H1 (cell line): ENCODE results near the gene TRPC4. TPM values are rescaled to one million over a fixed set of nuclear protein-coding genes. Genes with fewer than 3 reads are reported as not detected.

ENCODE experiments used
- CTCF ChIA-PET: fragments of 300-600 bp; sonication (Branson Sonifier 250); formaldehyde crosslinking; loops from one replicate; lab custom pipeline; 2021; ENCODE audit not compliant: partially characterized antibody; lab: Charles Lee
- POLR2A ChIA-PET: fragments of 300-600 bp; sonication (Branson Sonifier 250); formaldehyde crosslinking; loops from one replicate; lab custom pipeline; 2021; ENCODE audit warnings: inconsistent platforms; ENCODE audit not compliant: partially characterized antibody; lab: Charles Lee
- DNase-seq, 2 experiments: peaks; one replicate each; pipeline versions ENCODE4 v3.0.0 to v3.0.0-alpha.2; 2010 to 2022; ENCODE audit warnings: low spot score in 2 of 2, low read depth in 1 of 2, mixed read lengths in 1 of 2
- FAIRE-seq: peaks from 2 replicates; lab custom pipeline; 2011; peaks lifted over from hg19 to GRCh38; lab: Jason Lieb, UNC
- H2AFZ ChIP-seq: 2 replicates; pipeline ENCODE4 v1.8.1; 2012; ENCODE audit warnings: low read length, inconsistent platforms
- H2AK5ac ChIP-seq: 2 replicates; pipeline ENCODE4 v1.6.1; 2013; ENCODE audit warnings: low read depth, low read length
- H2BK120ac ChIP-seq: replicated peaks from 2 replicates; pipeline ENCODE3; 2013; ENCODE audit warnings: low read depth, low read length, inconsistent platforms
- H2BK12ac ChIP-seq: 2 replicates; pipeline ENCODE4 v1.6.1; 2013; ENCODE audit warnings: low read depth, low read length
- H2BK15ac ChIP-seq: 2 replicates; pipeline ENCODE4 v1.6.1; 2013; ENCODE audit warnings: low read length
- H2BK20ac ChIP-seq: 2 replicates; pipeline ENCODE4 v1.6.1; 2013; ENCODE audit warnings: low read length
- H2BK5ac ChIP-seq: 2 replicates; pipeline ENCODE4 v1.6.1; 2013; ENCODE audit warnings: low read depth, low read length
- H3K14ac ChIP-seq: 2 replicates; pipeline ENCODE4 v1.6.1; 2013; ENCODE audit warnings: inconsistent platforms; ENCODE audit not compliant: insufficient read length
- H3K18ac ChIP-seq: 2 replicates; pipeline ENCODE4 v1.6.1; 2013; ENCODE audit warnings: low read length; ENCODE audit errors: extremely low read depth
- H3K23ac ChIP-seq: 2 replicates; pipeline ENCODE4 v1.6.1; 2013; ENCODE audit warnings: inconsistent platforms; ENCODE audit not compliant: insufficient read length
- H3K23me2 ChIP-seq: 2 replicates; pipeline ENCODE4 v1.6.1; 2013; ENCODE audit warnings: low read depth, low read length
- H3K27ac ChIP-seq: 2 replicates; pipeline ENCODE4 v1.6.1; 2011; ENCODE audit warnings: low read depth, low read length, inconsistent platforms
- H3K27me3 ChIP-seq, 4 experiments: replicated peaks in 1 of 4; 1 replicate in 1 of 4; 2 replicates in 3 of 4; pipeline versions ENCODE4 v1.6.1 to v1.8.1; 2011 to 2013; ENCODE audit warnings: low read length in 3 of 4, mild to moderate bottlenecking in 3 of 4, inconsistent platforms in 2 of 4, mixed read lengths in 2 of 4, moderate library complexity in 1 of 4; ENCODE audit not compliant: control insufficient read depth in 3 of 4, insufficient read depth in 3 of 4; ENCODE audit errors: extremely low read depth in 1 of 4
- H3K36me3 ChIP-seq, 4 experiments: 2 replicates each; pipeline versions ENCODE4 v1.6.1 to v1.8.1; 2011 to 2013; ENCODE audit warnings: mild to moderate bottlenecking in 4 of 4, low read length in 3 of 4, moderate library complexity in 2 of 4, control low read depth in 1 of 4, inconsistent platforms in 1 of 4; ENCODE audit not compliant: insufficient read depth in 4 of 4, control insufficient read depth in 2 of 4
- H3K4ac ChIP-seq: replicated peaks from 2 replicates; pipeline ENCODE3; 2013; ENCODE audit warnings: low read length, low read depth, mixed read lengths, inconsistent platforms; ENCODE audit not compliant: insufficient read length
- H3K4me1 ChIP-seq, 4 experiments: replicated peaks in 1 of 4; 1 replicate in 1 of 4; 2 replicates in 3 of 4; pipeline versions ENCODE4 v1.6.1 to v1.8.1; 2011 to 2013; ENCODE audit warnings: low read length in 3 of 4, inconsistent platforms in 2 of 4, mixed read lengths in 1 of 4; ENCODE audit not compliant: insufficient read depth in 4 of 4, control insufficient read depth in 3 of 4
- H3K4me2 ChIP-seq, 2 experiments: 2 replicates each; pipeline versions ENCODE4 v1.6.1 to v1.8.1; 2011 to 2013; ENCODE audit warnings: low read depth in 2 of 2, low read length in 2 of 2, control low read depth in 1 of 2, inconsistent platforms in 1 of 2, mild to moderate bottlenecking in 1 of 2; ENCODE audit not compliant: insufficient read depth in 1 of 2
- H3K4me3 ChIP-seq, 4 experiments: fragments of 200-600, 300-600 bp in 1 of 4; sonication (generic), shearing (Covaris generic), sonication (Bioruptor Twin) in 1 of 4; 2 replicates each; pipeline versions ENCODE4 v1.5.1 to v1.8.1; 2011 to 2016; ENCODE audit warnings: low read length in 4 of 4, low read depth in 3 of 4, control low read depth in 2 of 4, inconsistent platforms in 2 of 4, mild to moderate bottlenecking in 2 of 4, mixed read lengths in 1 of 4, moderate library complexity in 1 of 4; ENCODE audit not compliant: insufficient read depth in 2 of 4; ENCODE audit errors: extremely low read depth in 1 of 4
- H3K56ac ChIP-seq: replicated peaks from 2 replicates; pipeline ENCODE3; 2013; ENCODE audit warnings: low read depth, mild to moderate bottlenecking, mixed read lengths, low read length, inconsistent platforms; ENCODE audit not compliant: insufficient read length
- H3K79me1 ChIP-seq: 2 replicates; pipeline ENCODE4 v1.6.1; 2013; ENCODE audit warnings: low read depth, low read length, control low read depth
- H3K79me2 ChIP-seq, 2 experiments: 2 replicates each; pipeline versions ENCODE4 v1.6.1 to v1.8.1; 2012 to 2013; ENCODE audit warnings: low read length in 2 of 2, mild to moderate bottlenecking in 2 of 2, inconsistent platforms in 1 of 2; ENCODE audit not compliant: insufficient read depth in 2 of 2, control insufficient read depth in 1 of 2
- H3K9ac ChIP-seq, 4 experiments: replicated peaks in 1 of 4; 1 replicate in 1 of 4; 2 replicates in 3 of 4; pipeline versions ENCODE4 v1.6.1 to v1.8.1; 2011 to 2013; ENCODE audit warnings: low read depth in 3 of 4, low read length in 3 of 4, control low read depth in 2 of 4, mild to moderate bottlenecking in 2 of 4, moderate library complexity in 2 of 4, inconsistent platforms in 1 of 4; ENCODE audit errors: extremely low read depth in 1 of 4
- H3K9me3 ChIP-seq, 2 experiments: 2 replicates each; pipeline versions ENCODE4 v1.6.1 to v1.8.1; 2012 to 2013; ENCODE audit warnings: mild to moderate bottlenecking in 2 of 2, moderate library complexity in 2 of 2, control low read depth in 1 of 2, inconsistent platforms in 1 of 2, low read depth in 1 of 2, low read length in 1 of 2, mixed read lengths in 1 of 2; ENCODE audit not compliant: insufficient read depth in 2 of 2
- H4K20me1 ChIP-seq, 2 experiments: replicated peaks in 1 of 2; 2 replicates each; pipeline versions ENCODE3 to v1.8.1; 2011 to 2013; ENCODE audit warnings: inconsistent platforms in 2 of 2, low read length in 2 of 2, mild to moderate bottlenecking in 1 of 2; ENCODE audit not compliant: insufficient read depth in 2 of 2, control insufficient read depth in 1 of 2
- H4K5ac ChIP-seq: 2 replicates; pipeline ENCODE4 v1.6.1; 2013; ENCODE audit warnings: low read length, low read depth, mixed read lengths, inconsistent platforms; ENCODE audit not compliant: insufficient read length
- H4K8ac ChIP-seq: 2 replicates; pipeline ENCODE4 v1.8.0; 2013; ENCODE audit warnings: mild to moderate bottlenecking, moderate library complexity, low read length, inconsistent platforms; ENCODE audit not compliant: insufficient read depth; ENCODE audit errors: extremely low read depth
- H4K91ac ChIP-seq: replicated peaks from 2 replicates; pipeline ENCODE3; 2013; ENCODE audit warnings: low read length, mixed read lengths, inconsistent platforms; ENCODE audit not compliant: insufficient read length
- ATF2 ChIP-seq: IDR thresholded peaks from 2 replicates; pipeline ENCODE4 v1.6.1; 2012; ENCODE audit warnings: low read length, inconsistent platforms
- CBX8 ChIP-seq: fragments of 300-800, 300-1000 bp; sonication (generic); IDR thresholded peaks from 2 replicates; pipeline ENCODE4 v1.7.1; 2016; ENCODE audit warnings: low read depth, low read length, borderline replicate concordance
- CHD2 ChIP-seq: IDR thresholded peaks from 2 replicates; pipeline ENCODE4 v1.6.1; 2012; ENCODE audit warnings: low read length, improper control_type of control experiment
- CREB1 ChIP-seq: IDR thresholded peaks from 2 replicates; pipeline ENCODE4 v1.6.1; 2012; ENCODE audit warnings: inconsistent platforms
- EGR1 ChIP-seq: IDR thresholded peaks from 2 replicates; pipeline ENCODE4 v1.6.1; 2011; ENCODE audit warnings: low read depth, low read length, borderline replicate concordance
- GABPA ChIP-seq: IDR thresholded peaks from 2 replicates; pipeline ENCODE4 v1.6.1; 2011; ENCODE audit warnings: mild to moderate bottlenecking, low read length, moderate library complexity, borderline replicate concordance; ENCODE audit not compliant: insufficient read depth
- POLR2AphosphoS5 ChIP-seq: IDR thresholded peaks from 2 replicates; pipeline ENCODE4 v1.6.1; 2011; ENCODE audit warnings: low read depth, low read length
- TAF1 ChIP-seq: IDR thresholded peaks from 2 replicates; pipeline ENCODE4 v1.6.1; 2011; ENCODE audit warnings: mild to moderate bottlenecking, low read depth, low read length
- TAF7 ChIP-seq: optimal IDR thresholded peaks from 2 replicates; pipeline ENCODE3; 2011; ENCODE audit warnings: low read depth, mild to moderate bottlenecking, inconsistent platforms, low read length, moderate library complexity, borderline replicate concordance
- TBP ChIP-seq: IDR thresholded peaks from 2 replicates; pipeline ENCODE4 v1.6.1; 2011; ENCODE audit warnings: low read depth, low read length, improper control_type of control experiment
- WGBS, 2 experiments: shearing (Covaris generic) in 1 of 2; methylation state at CpG; one replicate each; pipeline versions ENCODE4 v1.1.6 to v1.1.7; 2013 to 2015; ENCODE audit warnings: low lambda C conversion rate in 2 of 2, mixed read lengths in 2 of 2, inconsistent platforms in 1 of 2, low coverage in 1 of 2, missing lambda C conversion rate in 1 of 2; ENCODE audit not compliant: insufficient replicate concordance in 2 of 2, insufficient coverage in 1 of 2, insufficient read length in 1 of 2; ENCODE audit errors: extremely low coverage in 1 of 2, missing lambda C conversion rate in 1 of 2; 5-methylcytosine and 5-hydroxymethylcytosine counted together
- polyA plus RNA-seq, 7 experiments: library from polyadenylated mRNA; depleted of rRNA in 3 of 7; stranded (reverse) in 5 of 7; unstranded in 2 of 7; fragments of >200 nt in 5 of 7; fragments of 200-250 nt in 2 of 7; gene quantifications; 1 replicate in 5 of 7; 2 replicates in 1 of 7; 4 replicates in 1 of 7; pipeline versions ENCODE4 v1.2.1 to v1.2.3, GENCODE V29; 2011 to 2013; ENCODE audit warnings: missing spikeins in 2 of 7, mixed read lengths in 2 of 7
- total RNA-seq: library from RNA; stranded (reverse); fragmentation: NEBNext Ultra II Directional; extraction: Animal tissue kit (Norgen Biotek cat#: 25700); gene quantifications from 2 replicates; pipeline ENCODE4 v1.2.1, GENCODE V29; 2021
- TF ChIP-seq, protein P1 (sequence below): IDR thresholded peaks from 2 replicates; pipeline ENCODE4 v1.6.1; 2011; ENCODE audit warnings: low read length, improper control_type of control experiment
- TF ChIP-seq, protein P2 (sequence below): IDR thresholded peaks from 2 replicates; pipeline ENCODE4 v1.6.1; 2012; ENCODE audit warnings: inconsistent platforms

TRPC4 gene
- total and polyA plus RNA-seq, 2 of the 8 experiments (the other 6 are each of a cell fraction or from before 2014, with no cell fraction given), result 12.3 to 14.7 TPM

GRCh38 chr13:37667702-37668101 lies 201.9 kb downstream of the TRPC4 start:
- no peaks in the 10 kb centered on the region for H4K20me1 ChIP-seq
- WGBS, 2 experiments, result 94% methylated on average over 3 of the region's 3 CpGs; no CpG with 5 or more reads in 1 of the 2 experiments
- FAIRE-seq, result no peak
- no peak overlapping the region for H3K4me2 ChIP-seq
- no peaks in the 10 kb centered on the region for H3K27me3 ChIP-seq
- ChIA-PET CTCF (no interaction called here), POLR2A (no interaction called here)
- H3K27ac ChIP-seq, result no peak overlapping the region
- H4K91ac ChIP-seq, result no peak overlapping the region
- no peaks in the 10 kb centered on the region for H3K23me2 ChIP-seq
- H2BK12ac ChIP-seq, result no peak overlapping the region
- H3K56ac ChIP-seq, result no peak overlapping the region
- no peak overlapping the region for H3K23ac ChIP-seq
- H2BK15ac ChIP-seq, result no peak overlapping the region
- H3K4me1 ChIP-seq, result peaks cover 0 to 3% (median 0%) of the 10 kb centered on the region in 4 experiments; a peak in 1 of 7 replicates
- no peak overlapping the region for H3K4me3 ChIP-seq
- H3K9me3 ChIP-seq, result no peaks in the 10 kb centered on the region
- H2AFZ ChIP-seq, result no peak overlapping the region
- H3K36me3 ChIP-seq, result peaks cover 0 to 4% (median 3%) of the 10 kb centered on the region in 4 experiments; a peak in 5 of 8 replicates
- no peak overlapping the region for H2AK5ac ChIP-seq
- no peaks in the 10 kb centered on the region for H3K79me2 ChIP-seq
- no peaks in the 10 kb centered on the region for H3K79me1 ChIP-seq
- H2BK120ac ChIP-seq, result no peak overlapping the region
- no peak for DNase-seq
- no peak overlapping the region for H2BK5ac ChIP-seq
- no peak overlapping the region for H3K14ac ChIP-seq
- no peak overlapping the region for H4K8ac ChIP-seq
- H3K9ac ChIP-seq, result no peak overlapping the region
- no peak overlapping the region for H4K5ac ChIP-seq
- H3K4ac ChIP-seq, result no peak overlapping the region
- H2BK20ac ChIP-seq, result no peak overlapping the region
- H3K18ac ChIP-seq, result no peak overlapping the region
- TF ChIP-seq ATF2 (no peak), TAF1 (no peak), POLR2AphosphoS5 (no peak), CBX8 (no peak), EGR1 (no peak), TBP (no peak), GABPA (no peak), CHD2 (no peak), TAF7 (no peak), CREB1 (no peak)
- TF ChIP-seq, protein P1, sequence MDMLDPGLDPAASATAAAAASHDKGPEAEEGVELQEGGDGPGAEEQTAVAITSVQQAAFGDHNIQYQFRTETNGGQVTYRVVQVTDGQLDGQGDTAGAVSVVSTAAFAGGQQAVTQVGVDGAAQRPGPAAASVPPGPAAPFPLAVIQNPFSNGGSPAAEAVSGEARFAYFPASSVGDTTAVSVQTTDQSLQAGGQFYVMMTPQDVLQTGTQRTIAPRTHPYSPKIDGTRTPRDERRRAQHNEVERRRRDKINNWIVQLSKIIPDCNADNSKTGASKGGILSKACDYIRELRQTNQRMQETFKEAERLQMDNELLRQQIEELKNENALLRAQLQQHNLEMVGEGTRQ, result no peak
- TF ChIP-seq, protein P2, sequence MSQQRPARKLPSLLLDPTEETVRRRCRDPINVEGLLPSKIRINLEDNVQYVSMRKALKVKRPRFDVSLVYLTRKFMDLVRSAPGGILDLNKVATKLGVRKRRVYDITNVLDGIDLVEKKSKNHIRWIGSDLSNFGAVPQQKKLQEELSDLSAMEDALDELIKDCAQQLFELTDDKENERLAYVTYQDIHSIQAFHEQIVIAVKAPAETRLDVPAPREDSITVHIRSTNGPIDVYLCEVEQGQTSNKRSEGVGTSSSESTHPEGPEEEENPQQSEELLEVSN, result no peak
